Activated CD4-positive, alpha-beta T cell treated with anti-CD3 and anti-CD28 coated beads for 36 hours (primary cell): ENCODE results near the gene OR52K1. TPM values are rescaled to one million over a fixed set of nuclear protein-coding genes. Genes with fewer than 3 reads are reported as not detected.
"Not testable (repeated sequence)": the region's sequence is repeated elsewhere in the genome, so short reads cannot be mapped to it uniquely, and the experiment has no call there.

Experiments used
- ATAC-seq: fragments of 200-7000 bp; cut with Tn5 transposase; one replicate; pipeline ENCODE4 v1.10.0; 2021; ENCODE audit warnings: mild to moderate bottlenecking, moderate library complexity
- CTCF ChIA-PET: fragments of 350-600 bp; sonication (Branson Sonifier 250); formaldehyde crosslinking; loops from one replicate; lab custom pipeline; 2021; ENCODE audit warnings: antibody characterized with exemption; lab: Charles Lee
- POLR2A ChIA-PET: fragments of 350-600 bp; sonication (Branson Sonifier 250); formaldehyde crosslinking; loops from one replicate; lab custom pipeline; 2021; ENCODE audit warnings: antibody characterized with exemption, inconsistent platforms; lab: Charles Lee
- DNase-seq: peaks from one replicate; pipeline ENCODE4 v3.0.0-alpha.2; 2020
- H3K27ac Mint-ChIP-seq: one replicate; pipeline ENCODE4 v1.8.0; 2021; ENCODE audit warnings: mixed read lengths
- H3K27me3 Mint-ChIP-seq: one replicate; pipeline ENCODE4 v1.8.0; 2021; ENCODE audit warnings: mixed read lengths
- H3K36me3 Mint-ChIP-seq: one replicate; pipeline ENCODE4 v1.8.0; 2021; ENCODE audit warnings: low read depth, mixed read lengths
- H3K4me1 Mint-ChIP-seq: one replicate; pipeline ENCODE4 v1.8.0; 2021; ENCODE audit warnings: mixed read lengths
- H3K4me3 Mint-ChIP-seq: one replicate; pipeline ENCODE4 v1.8.0; 2021; ENCODE audit warnings: mild to moderate bottlenecking, moderate library complexity, mixed read lengths
- H3K9me3 Mint-ChIP-seq: one replicate; pipeline ENCODE4 v1.8.0; 2021; ENCODE audit warnings: low read depth, mixed read lengths
- intact Hi-C, 2 experiments: fragments of 100-400 bp; cut with DNase I in 1 of 2; cut with micrococcal nuclease in 1 of 2; formaldehyde crosslinking; loops; one replicate each; pipeline versions ENCODE4 v1.14.2 to v1.15.1; 2022 to 2024; cut with DNase I, micrococcal nuclease
- total RNA-seq, 2 experiments: library from RNA; stranded (reverse); gene quantifications; one replicate each; pipeline ENCODE4 v1.2.3, GENCODE V29; 2021

OR52K1 gene
- total RNA-seq, 2 experiments from 2014 or later: 0.07 TPM; not detected in 1

DNA sequence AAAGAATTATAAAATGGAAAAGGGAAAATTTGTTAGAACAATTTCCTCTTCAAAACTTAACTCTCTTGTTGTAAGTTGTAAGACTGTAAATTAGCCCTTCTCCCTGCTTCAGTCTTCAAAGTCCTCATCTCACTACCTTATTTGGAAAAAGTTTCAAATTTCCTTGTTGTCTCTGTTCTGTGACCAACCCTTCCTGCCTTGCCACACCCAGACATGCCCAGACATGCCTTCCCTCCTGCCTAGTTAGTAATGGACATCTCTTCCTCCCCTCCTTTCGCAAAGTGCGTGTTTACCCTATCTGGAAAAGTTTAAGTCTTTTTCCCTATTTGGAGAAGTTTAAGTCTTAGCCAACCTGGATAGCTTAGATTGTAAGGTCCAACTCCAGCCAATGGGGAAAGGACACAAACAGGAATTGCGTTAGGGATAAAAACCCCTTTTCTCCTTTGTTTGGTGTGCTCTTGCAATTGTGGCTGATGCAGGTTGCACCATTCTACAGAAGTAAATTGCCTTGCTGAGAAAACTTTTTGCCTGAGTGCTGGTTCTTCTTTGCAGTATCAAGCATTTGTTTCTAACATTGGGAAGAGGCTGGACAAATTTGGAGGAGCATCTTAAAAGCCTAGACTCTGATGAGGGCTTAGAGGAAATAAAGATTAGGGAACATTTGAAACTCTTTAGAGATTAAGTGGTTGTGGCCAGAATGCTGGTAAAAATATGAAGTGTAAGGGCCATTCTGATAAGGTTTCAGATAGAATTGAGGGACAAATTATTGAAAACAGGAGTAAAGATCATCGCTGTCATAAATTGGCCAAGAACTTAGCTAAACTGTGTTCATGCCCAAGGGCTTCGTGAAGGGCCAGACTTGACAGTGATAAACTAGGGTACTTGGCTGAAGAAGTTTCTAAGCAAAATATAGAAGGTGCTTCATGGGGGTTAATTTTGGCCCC, 18.0 kb upstream of the OR52K1 start:
- intact Hi-C loops: no loop called here
- ATAC-seq (no peak), DNase-seq (no peak)
- peaks cover 11% of the 10 kb centered on the region for H3K27me3 Mint-ChIP-seq
- H3K4me1 Mint-ChIP-seq: no peaks in the 10 kb centered on the region
- H3K9me3 Mint-ChIP-seq: peaks cover 9% of the 10 kb centered on the region
- no peak overlapping the region for H3K27ac Mint-ChIP-seq
- POLR2A ChIA-PET: no interaction called here
- no peak overlapping the region for H3K4me3 Mint-ChIP-seq
- H3K36me3 Mint-ChIP-seq: no peaks in the 10 kb centered on the region
- CTCF ChIA-PET: no interaction called here

DNA sequence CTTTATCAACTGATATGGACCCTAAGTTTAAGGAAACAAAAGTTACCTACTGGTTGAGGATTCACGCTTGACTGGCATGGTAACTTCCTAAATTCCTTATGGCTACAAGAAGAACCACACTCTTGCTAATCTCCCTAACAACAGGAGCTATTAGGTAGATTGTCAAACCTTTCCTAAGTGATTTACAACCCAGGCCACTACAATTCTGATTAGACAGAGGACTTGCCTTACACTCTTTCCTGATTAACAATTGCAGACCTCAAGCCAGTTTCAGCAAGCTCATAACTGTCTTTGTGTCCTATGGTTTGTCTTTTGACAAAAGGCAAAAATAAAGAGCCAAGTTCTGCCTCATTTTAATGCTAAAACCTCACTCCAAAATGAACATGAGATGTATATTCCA, 17.0 kb upstream of the OR52K1 start:
- intact Hi-C loops: no loop called here
- DNase-seq: no peak
- peaks cover 14% of the 10 kb centered on the region for H3K27me3 Mint-ChIP-seq
- ATAC-seq: no peak
- no peaks in the 10 kb centered on the region for H3K36me3 Mint-ChIP-seq
- H3K4me1 Mint-ChIP-seq: no peaks in the 10 kb centered on the region
- ChIA-PET CTCF (no interaction called here), POLR2A (interaction anchor here (0.6 kb wide), 1 partner anchor 1167 kb away, joined by 3 read pairs; no protein-coding TSS in a partner anchor)
- H3K4me3 Mint-ChIP-seq: no peak overlapping the region
- no peak overlapping the region for H3K27ac Mint-ChIP-seq
- peaks cover 9% of the 10 kb centered on the region for H3K9me3 Mint-ChIP-seq

DNA sequence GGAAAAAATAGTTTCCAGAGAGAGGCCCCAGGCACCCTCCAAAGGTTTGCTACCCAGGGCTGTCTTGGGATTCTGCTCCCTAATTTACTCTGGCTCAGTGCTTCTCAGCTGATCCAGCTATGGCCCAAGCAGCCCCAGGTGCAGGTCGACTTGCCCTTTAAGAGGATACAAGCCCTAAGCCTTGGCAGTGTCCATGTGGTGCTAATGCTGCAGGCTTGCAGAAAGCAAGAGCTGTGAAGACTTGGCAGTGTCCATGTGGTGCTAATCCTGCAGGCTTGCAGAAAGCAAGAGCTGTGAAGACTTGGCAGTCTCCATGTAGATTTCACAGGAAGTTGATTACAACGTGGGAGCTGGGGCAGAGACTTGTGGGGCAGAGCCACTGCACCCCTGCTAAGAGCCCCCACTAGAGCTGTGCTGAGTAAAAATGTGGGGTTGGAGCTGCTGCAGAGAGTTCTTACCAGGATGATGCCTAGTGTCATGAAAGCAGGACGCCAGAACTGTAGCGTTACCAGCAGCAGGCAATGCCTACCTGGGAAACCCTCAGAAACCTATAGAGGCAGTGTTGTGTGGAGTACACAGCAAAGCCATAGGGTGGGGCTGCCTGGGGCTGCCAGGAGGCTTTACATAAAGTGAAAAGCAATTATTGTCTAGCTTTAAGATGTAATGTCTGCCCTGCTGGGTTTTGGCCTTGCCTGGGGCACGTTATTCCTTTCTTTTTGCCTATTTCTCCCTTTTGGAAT, 16.1 kb upstream of the OR52K1 start:
- peaks cover 14% of the 10 kb centered on the region for H3K27me3 Mint-ChIP-seq
- H3K4me1 Mint-ChIP-seq: no peaks in the 10 kb centered on the region
- ATAC-seq (no peak), DNase-seq (no peak)
- no peak overlapping the region for H3K27ac Mint-ChIP-seq
- CTCF ChIA-PET: no interaction called here
- no peaks in the 10 kb centered on the region for H3K36me3 Mint-ChIP-seq
- peaks cover 9% of the 10 kb centered on the region for H3K9me3 Mint-ChIP-seq
- no peak overlapping the region for H3K4me3 Mint-ChIP-seq
- intact Hi-C loops: no loop called here
- POLR2A ChIA-PET: no interaction called here

DNA sequence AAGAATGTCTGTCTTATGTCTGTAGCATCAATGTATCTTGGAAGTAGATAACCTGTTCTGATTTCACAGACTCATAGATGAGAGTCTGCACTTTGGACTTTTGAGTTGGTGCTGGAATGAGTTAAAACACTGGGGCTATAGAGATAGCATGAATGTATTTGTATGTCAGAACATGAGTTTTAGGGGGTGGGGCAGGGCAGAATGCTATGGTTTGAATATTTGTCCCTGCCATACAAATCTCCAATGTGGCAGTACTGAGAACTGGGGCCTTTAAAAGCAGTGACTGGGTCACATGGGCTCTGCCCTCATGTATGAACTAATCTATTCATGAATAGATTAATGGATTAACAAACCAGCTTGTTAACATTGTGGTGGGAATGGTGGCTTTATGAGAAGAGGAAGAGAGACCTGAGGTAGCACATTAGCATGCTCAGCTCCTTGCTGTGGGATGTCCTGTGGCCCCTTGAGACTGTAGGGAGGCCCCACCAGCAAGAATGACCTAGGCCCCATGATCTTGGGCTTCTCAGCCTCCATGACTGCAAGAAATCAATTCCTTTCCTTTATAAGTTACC, 15.5 kb upstream of the OR52K1 start:
- Mint-ChIP-seq H3K4me3 (no peak overlapping the region), H3K27me3 (peaks cover 12% of the 10 kb centered on the region), H3K4me1 (no peaks in the 10 kb centered on the region), H3K36me3 (no peaks in the 10 kb centered on the region), H3K9me3 (peaks cover 9% of the 10 kb centered on the region), H3K27ac (no peak overlapping the region)
- ChIA-PET CTCF (interaction anchor here (0.6 kb wide), 1 partner anchor 24 kb away, joined by 3 read pairs; no protein-coding TSS in a partner anchor), POLR2A (no interaction called here)
- ATAC-seq (no peak), DNase-seq (no peak)
- intact Hi-C loops: no loop called here

DNA sequence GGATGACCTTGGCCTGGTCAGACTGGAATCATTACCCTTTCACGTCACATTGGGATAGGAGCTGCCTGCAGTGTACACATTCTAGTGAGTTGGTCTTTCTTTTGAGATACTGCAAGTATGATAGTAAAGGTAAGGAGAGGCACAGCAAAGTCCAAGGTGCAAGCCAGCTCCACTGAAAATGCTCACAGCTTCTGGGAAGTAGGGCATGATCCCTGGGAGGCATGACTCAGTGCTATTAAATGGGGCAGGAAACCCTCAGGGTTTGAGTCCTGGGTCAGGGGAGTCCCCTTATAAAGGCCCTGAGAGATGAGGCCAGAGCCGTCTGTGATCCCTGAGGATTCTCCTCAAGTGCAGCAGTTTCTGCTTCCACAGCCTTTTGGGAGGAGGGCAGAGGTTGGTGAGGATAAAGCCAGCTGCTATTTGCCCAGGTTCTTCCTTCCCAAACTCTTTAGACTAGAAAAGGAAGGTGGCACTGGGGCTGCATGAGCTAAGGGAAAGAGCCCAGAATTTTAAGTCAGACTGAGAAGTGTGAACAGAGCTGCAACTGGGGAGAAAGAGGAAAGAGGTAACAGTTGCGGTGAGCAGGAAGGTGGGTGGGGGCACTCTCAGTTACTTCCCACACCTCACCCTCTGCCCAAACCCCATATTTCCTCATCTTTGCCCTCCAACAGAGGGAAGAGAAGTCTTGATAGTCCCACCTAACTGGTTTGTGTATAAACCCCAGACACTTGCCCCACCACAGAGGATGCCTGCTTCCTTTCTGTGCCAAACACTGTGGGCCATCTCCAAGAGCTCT, 14.4 kb upstream of the OR52K1 start:
- H3K36me3 Mint-ChIP-seq: no peaks in the 10 kb centered on the region
- ChIA-PET POLR2A (no interaction called here), CTCF (interaction anchor here (0.6 kb wide), 1 partner anchor 25 kb away, joined by 3 read pairs; no protein-coding TSS in a partner anchor)
- H3K4me3 Mint-ChIP-seq: no peak overlapping the region
- H3K27me3 Mint-ChIP-seq: peaks cover 6% of the 10 kb centered on the region
- no peak for ATAC-seq
- intact Hi-C loops: no loop called here
- DNase-seq: no peak
- H3K9me3 Mint-ChIP-seq: peaks cover 9% of the 10 kb centered on the region
- H3K4me1 Mint-ChIP-seq: no peaks in the 10 kb centered on the region
- H3K27ac Mint-ChIP-seq: no peak overlapping the region

DNA sequence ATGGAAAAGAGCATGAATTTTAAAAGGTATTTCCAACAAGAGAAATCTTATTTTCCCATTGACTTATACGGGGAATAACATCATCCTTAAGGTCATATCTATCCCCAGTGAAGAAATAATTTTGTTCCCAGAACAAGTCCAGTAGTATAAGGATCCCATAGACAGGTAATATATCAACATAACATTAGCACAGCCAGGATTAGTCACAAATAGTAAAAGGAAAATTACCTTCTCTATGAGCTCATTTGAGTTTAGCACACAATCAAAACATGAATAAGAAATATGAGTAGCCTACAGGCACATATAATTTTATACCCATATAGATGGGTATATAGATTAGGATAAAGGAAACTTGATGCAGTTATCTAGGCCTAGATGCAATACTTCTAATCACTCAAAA, 2.8 kb upstream of the OR52K1 start:
- DNase-seq (no peak), ATAC-seq (no peak)
- ChIA-PET CTCF (interaction anchor here (0.5 to 1.0 kb wide), 5 partner anchors 29 to 383 kb away, joined by 3 to 4 read pairs (median 3); no protein-coding TSS in a partner anchor), POLR2A (interaction anchor here (1.4 kb wide), 1 partner anchor 12 kb away, joined by 4 read pairs; no protein-coding TSS in a partner anchor)
- peaks cover 15% of the 10 kb centered on the region for H3K4me1 Mint-ChIP-seq
- intact Hi-C loops: loop anchor here in 1 of 2 experiments (5.0 kb wide), 1 partner anchor 128 kb away; the partner anchor contains the start of gene TRIM68
- H3K27me3 Mint-ChIP-seq: peaks cover 12% of the 10 kb centered on the region
- H3K36me3 Mint-ChIP-seq: no peaks in the 10 kb centered on the region
- no peak overlapping the region for H3K27ac Mint-ChIP-seq
- H3K9me3 Mint-ChIP-seq: no peaks in the 10 kb centered on the region
- no peak overlapping the region for H3K4me3 Mint-ChIP-seq

DNA sequence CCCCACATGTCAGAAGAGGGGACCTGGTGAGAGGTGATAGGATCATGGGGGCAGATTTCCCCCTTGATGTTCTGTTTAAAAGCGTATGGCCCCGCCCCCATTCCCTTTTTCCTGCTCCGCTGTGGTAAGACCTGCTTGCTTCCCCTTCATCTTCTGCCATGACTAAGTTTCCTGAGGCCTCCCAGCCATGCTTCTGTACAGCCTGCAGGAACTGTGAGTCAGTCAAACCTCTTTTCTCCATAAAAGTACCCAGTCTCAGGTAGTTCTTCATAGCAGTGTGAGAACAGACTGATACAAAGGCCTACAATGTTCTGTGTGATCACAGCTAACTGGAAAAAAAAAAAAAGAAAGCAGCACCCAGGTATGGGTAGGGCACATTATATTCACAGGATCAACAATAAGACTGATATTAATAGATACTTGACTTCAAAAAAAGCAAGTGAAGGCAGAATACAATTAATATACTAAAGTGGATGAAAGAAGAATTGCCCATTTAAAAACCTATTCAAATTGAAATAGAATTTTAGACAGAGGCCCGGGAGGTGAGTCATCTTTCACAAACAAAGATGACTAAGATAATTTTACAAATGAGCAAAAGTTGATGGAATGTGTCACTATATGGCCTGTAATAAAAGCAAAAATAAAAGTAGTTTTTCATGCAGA, 1.7 kb upstream of the OR52K1 start:
- Mint-ChIP-seq H3K27ac (peak overlapping the region; percentile 22), H3K4me1 (peaks cover 15% of the 10 kb centered on the region), H3K36me3 (no peaks in the 10 kb centered on the region), H3K4me3 (no peak overlapping the region), H3K27me3 (peaks cover 7% of the 10 kb centered on the region), H3K9me3 (no peaks in the 10 kb centered on the region)
- ChIA-PET CTCF (interaction anchor here (1.0 kb wide), 1 partner anchor 28 kb away, joined by 3 read pairs; no protein-coding TSS in a partner anchor), POLR2A (no interaction called here)
- intact Hi-C loops: loop anchor here in 1 of 2 experiments (1.0 to 5.0 kb wide), 2 partner anchors 87 to 127 kb away; partner anchors contain the start of genes TRIM21 and TRIM68
- DNase-seq (peak; percentile 29), ATAC-seq (peak; percentile 87)

DNA sequence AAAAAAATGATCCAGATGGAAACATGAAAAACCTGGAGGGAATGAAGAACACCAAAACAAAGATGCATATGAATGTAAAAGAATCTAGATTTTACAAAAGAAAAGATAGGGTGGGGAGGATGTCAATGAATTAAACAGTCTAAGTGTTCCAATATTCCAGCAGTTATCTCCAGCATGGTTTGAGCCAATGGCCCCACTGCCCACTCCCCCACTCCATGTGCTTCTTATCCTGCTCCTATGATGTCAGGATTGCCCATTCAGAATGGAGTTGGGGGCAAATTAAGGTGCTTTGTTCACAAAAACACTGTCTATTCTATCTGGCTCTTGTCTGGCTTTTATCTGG, 1.2 kb upstream of the OR52K1 start:
- Mint-ChIP-seq H3K36me3 (no peaks in the 10 kb centered on the region), H3K4me1 (peaks cover 15% of the 10 kb centered on the region), H3K27me3 (peaks cover 7% of the 10 kb centered on the region), H3K27ac (no peak overlapping the region), H3K4me3 (no peak overlapping the region), H3K9me3 (no peaks in the 10 kb centered on the region)
- ATAC-seq: no peak
- ChIA-PET POLR2A (no interaction called here), CTCF (no interaction called here)
- DNase-seq: no peak
- intact Hi-C loops: loop anchor here in 1 of 2 experiments (1.0 to 5.0 kb wide), 2 partner anchors 88 to 126 kb away; partner anchors contain the start of genes TRIM21 and TRIM68

DNA sequence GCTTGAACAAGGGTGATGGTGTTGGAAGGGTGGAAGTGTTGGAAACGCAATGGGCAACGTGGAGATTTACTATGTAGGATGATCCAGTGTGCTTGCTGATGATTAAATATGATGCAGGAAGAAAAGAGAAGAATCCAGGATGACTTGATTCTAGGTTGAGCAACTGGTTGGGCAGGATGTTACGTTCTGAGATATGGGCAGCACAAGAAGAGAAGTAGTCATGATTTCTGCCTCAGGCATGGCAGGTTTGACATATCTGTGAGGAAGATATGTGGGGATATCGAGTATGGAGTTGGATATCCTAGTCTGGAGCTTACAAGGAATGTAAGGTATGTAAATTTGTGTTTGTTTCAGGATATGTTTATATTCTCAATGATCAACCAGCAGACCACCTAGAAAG, 1.9 kb downstream of the OR52K1 start:
- no peak overlapping the region for H3K27ac Mint-ChIP-seq
- no peaks in the 10 kb centered on the region for H3K9me3 Mint-ChIP-seq
- ChIA-PET CTCF (no interaction called here), POLR2A (no interaction called here)
- ATAC-seq (no peak), DNase-seq (no peak)
- H3K4me1 Mint-ChIP-seq: peaks cover 15% of the 10 kb centered on the region
- intact Hi-C loops: loop anchor here in 1 of 2 experiments (5.0 kb wide), 1 partner anchor 123 kb away; the partner anchor contains the start of gene TRIM68
- H3K27me3 Mint-ChIP-seq: peaks cover 8% of the 10 kb centered on the region
- no peaks in the 10 kb centered on the region for H3K36me3 Mint-ChIP-seq
- H3K4me3 Mint-ChIP-seq: no peak overlapping the region

DNA sequence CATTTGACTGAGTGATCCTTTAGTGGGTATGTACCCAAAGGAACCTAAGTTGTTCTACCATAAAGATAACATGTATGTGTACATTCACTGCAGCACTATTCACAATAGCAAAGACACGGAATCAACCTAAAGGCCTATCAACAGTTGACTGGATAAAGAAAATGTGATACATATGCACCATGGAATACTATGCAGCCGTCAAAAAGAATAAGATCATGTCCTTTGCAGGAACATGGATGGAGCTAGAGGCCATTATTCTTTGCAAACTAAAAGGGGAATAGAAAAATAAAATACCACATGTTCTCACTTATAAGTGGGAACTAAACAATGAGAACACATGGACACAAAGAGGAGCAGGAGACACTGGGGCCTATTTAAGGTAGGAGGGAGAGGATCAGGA, 9.0 kb downstream of the OR52K1 start:
- peaks cover 14% of the 10 kb centered on the region for H3K27me3 Mint-ChIP-seq
- H3K9me3 Mint-ChIP-seq, H3K4me3 Mint-ChIP-seq, H3K4me1 Mint-ChIP-seq, DNase-seq, H3K27ac Mint-ChIP-seq, ATAC-seq, CTCF ChIA-PET, H3K36me3 Mint-ChIP-seq, POLR2A ChIA-PET: not testable (repeated sequence)
- intact Hi-C loops: loop anchor here in 1 of 2 experiments (5.0 kb wide), 1 partner anchor 99 kb away; the partner anchor contains the start of gene TRIM21
